ENCODE results near the gene APOE. TPM values are rescaled to one million over a fixed set of nuclear protein-coding genes. Genes with fewer than 3 reads are reported as not detected.
"Not testable (repeated sequence)": the region's sequence is repeated elsewhere in the genome, so short reads cannot be mapped to it uniquely, and the experiment has no call there.

Gene APOE
- total RNA-seq, 1 experiment from 2014 or later: 9.4 TPM

DNA sequence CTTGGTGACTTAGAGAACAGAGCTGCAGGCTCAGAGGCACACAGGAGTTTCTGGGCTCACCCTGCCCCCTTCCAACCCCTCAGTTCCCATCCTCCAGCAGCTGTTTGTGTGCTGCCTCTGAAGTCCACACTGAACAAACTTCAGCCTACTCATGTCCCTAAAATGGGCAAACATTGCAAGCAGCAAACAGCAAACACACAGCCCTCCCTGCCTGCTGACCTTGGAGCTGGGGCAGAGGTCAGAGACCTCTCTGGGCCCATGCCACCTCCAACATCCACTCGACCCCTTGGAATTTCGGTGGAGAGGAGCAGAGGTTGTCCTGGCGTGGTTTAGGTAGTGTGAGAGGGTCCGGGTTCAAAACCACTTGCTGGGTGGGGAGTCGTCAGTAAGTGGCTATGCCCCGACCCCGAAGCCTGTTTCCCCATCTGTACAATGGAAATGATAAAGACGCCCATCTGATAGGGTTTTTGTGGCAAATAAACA lies 18.7 kb downstream of the APOE start:
- ChIA-PET CTCF (no interaction called here), POLR2A (ENCODE audit: low non-redundant PET) (no interaction called here)

DNA sequence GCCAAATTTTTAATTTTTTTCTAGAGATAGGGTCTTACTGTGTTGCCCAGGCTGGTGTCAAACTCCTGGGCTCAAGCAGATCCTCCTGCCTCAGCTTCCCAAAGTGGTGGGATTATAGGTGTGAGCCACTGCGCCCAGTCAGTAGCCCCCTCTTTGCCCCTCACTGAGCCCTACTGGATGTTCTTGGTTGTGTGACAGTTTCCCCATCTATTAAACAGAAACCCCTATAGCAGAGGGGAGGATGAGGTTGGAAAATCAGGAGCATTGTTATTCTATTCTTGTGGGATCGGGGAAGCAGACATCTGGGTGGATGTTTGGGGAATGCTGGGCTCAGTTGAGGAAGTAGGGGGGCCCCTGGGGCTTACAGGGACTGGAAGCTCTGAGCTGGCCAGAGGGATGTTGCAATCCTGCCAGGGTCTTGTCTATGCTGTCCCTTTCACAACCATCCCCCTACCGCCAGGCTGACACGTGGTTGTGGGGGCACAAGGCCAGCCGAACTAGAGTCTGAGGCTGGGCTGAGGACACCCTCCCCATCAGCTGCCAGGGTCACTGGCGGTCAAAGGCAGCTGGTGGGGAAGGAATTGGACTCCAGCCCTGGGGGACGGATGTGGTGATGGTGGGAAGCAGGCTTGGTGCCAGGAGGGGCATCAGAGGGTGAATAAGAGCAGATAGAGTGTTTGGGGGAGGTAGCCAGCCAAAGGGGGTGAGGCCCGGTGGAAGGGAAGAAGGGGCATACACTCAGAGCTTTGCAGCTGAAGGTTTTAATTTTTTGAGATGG lies 19.7 kb downstream of the APOE start:
- CTCF ChIA-PET: no interaction called here
- no peaks in the 10 kb centered on the region for H3K4me1 ChIP-seq (ENCODE audit: insufficient read depth, low read length, poor library complexity, severe bottlenecking)

More for the DNA sequence above, 18.7 kb downstream of the APOE start:
- Histone ChIP-seq H3K36me3 (ENCODE audit: insufficient read depth, low read length, poor library complexity, severe bottlenecking) (no peaks in the 10 kb centered on the region), H3K27me3 (replicated peaks; ENCODE audit: insufficient read depth, low read depth, low read length, poor library complexity) (no peaks in the 10 kb centered on the region), H3K9me3 (ENCODE audit: low read depth, low read length, poor library complexity, severe bottlenecking) (no peaks in the 10 kb centered on the region), H3K4me3 (ENCODE audit: low read depth, low read length, poor library complexity, severe bottlenecking) (no peak overlapping the region), H3K4me1 (ENCODE audit: insufficient read depth, low read length, poor library complexity, severe bottlenecking) (no peaks in the 10 kb centered on the region), H3K27ac (ENCODE audit: low read depth, low read length, poor library complexity, severe bottlenecking) (no peak overlapping the region)
- TF ChIP-seq, protein P1, sequence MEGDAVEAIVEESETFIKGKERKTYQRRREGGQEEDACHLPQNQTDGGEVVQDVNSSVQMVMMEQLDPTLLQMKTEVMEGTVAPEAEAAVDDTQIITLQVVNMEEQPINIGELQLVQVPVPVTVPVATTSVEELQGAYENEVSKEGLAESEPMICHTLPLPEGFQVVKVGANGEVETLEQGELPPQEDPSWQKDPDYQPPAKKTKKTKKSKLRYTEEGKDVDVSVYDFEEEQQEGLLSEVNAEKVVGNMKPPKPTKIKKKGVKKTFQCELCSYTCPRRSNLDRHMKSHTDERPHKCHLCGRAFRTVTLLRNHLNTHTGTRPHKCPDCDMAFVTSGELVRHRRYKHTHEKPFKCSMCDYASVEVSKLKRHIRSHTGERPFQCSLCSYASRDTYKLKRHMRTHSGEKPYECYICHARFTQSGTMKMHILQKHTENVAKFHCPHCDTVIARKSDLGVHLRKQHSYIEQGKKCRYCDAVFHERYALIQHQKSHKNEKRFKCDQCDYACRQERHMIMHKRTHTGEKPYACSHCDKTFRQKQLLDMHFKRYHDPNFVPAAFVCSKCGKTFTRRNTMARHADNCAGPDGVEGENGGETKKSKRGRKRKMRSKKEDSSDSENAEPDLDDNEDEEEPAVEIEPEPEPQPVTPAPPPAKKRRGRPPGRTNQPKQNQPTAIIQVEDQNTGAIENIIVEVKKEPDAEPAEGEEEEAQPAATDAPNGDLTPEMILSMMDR (conservative IDR thresholded peaks at IDR 0.05; ENCODE audit: low read depth, low read length): no peak
- no TSS peak for BruUV-seq (replicated peaks)
- intact Hi-C loops (cut with micrococcal nuclease; ENCODE audit: unreplicated experiment): no loop called here
- DNase-seq (ENCODE audit: low spot score): no peak

GRCh38 chr19:44926245-44927077 lies 20.9 kb downstream of the APOE start:
- H3K4me3 ChIP-seq (ENCODE audit: low read depth, low read length, poor library complexity, severe bottlenecking): peak overlapping the region; percentile 39
- CTCF ChIA-PET; H3K27ac ChIP-seq (ENCODE audit: low read depth, low read length, poor library complexity, severe bottlenecking); BruUV-seq (replicated peaks); H3K36me3 ChIP-seq (ENCODE audit: insufficient read depth, low read length, poor library complexity, severe bottlenecking); intact Hi-C loops (cut with micrococcal nuclease; ENCODE audit: unreplicated experiment); H3K9me3 ChIP-seq (ENCODE audit: low read depth, low read length, poor library complexity, severe bottlenecking); H3K4me1 ChIP-seq (ENCODE audit: insufficient read depth, low read length, poor library complexity, severe bottlenecking); DNase-seq (ENCODE audit: low spot score); H3K27me3 ChIP-seq (replicated peaks; ENCODE audit: insufficient read depth, low read depth, low read length, poor library complexity); POLR2A ChIA-PET (ENCODE audit: low non-redundant PET): not testable (repeated sequence)

More for the DNA sequence above, 19.7 kb downstream of the APOE start:
- intact Hi-C loops (cut with micrococcal nuclease; ENCODE audit: unreplicated experiment): no loop called here
- Histone ChIP-seq H3K27ac (ENCODE audit: low read depth, low read length, poor library complexity, severe bottlenecking) (no peak overlapping the region), H3K36me3 (ENCODE audit: insufficient read depth, low read length, poor library complexity, severe bottlenecking) (no peaks in the 10 kb centered on the region), H3K9me3 (ENCODE audit: low read depth, low read length, poor library complexity, severe bottlenecking) (no peaks in the 10 kb centered on the region), H3K4me3 (ENCODE audit: low read depth, low read length, poor library complexity, severe bottlenecking) (no peak overlapping the region), H3K27me3 (replicated peaks; ENCODE audit: insufficient read depth, low read depth, low read length, poor library complexity) (no peaks in the 10 kb centered on the region)
- TF ChIP-seq, protein P1 (conservative IDR thresholded peaks at IDR 0.05; ENCODE audit: low read depth, low read length): no peak
- no peak for DNase-seq (ENCODE audit: low spot score)
- POLR2A ChIA-PET (ENCODE audit: low non-redundant PET): no interaction called here
- no TSS peak for BruUV-seq (replicated peaks)

GRCh38 chr19:44927746-44928145 lies 22.1 kb downstream of the APOE start:
- no peaks in the 10 kb centered on the region for H3K9me3 ChIP-seq (ENCODE audit: low read depth, low read length, poor library complexity, severe bottlenecking)
- no peak overlapping the region for H3K4me3 ChIP-seq (ENCODE audit: low read depth, low read length, poor library complexity, severe bottlenecking)
- DNase-seq (ENCODE audit: low spot score): no peak
- H3K4me1 ChIP-seq (ENCODE audit: insufficient read depth, low read length, poor library complexity, severe bottlenecking): no peaks in the 10 kb centered on the region
- no peaks in the 10 kb centered on the region for H3K27me3 ChIP-seq (replicated peaks; ENCODE audit: insufficient read depth, low read depth, low read length, poor library complexity)
- BruUV-seq (replicated peaks): no TSS peak
- POLR2A ChIA-PET (ENCODE audit: low non-redundant PET): no interaction called here
- intact Hi-C loops (cut with micrococcal nuclease; ENCODE audit: unreplicated experiment): no loop called here
- H3K27ac ChIP-seq (ENCODE audit: low read depth, low read length, poor library complexity, severe bottlenecking): no peak overlapping the region
- TF ChIP-seq, protein P1 (conservative IDR thresholded peaks at IDR 0.05; ENCODE audit: low read depth, low read length): no peak
- no peak for TF ChIP-seq EZH2 (IDR thresholded peaks at IDR 0.05; ENCODE audit: borderline replicate concordance, low read depth, low read length, poor library complexity, severe bottlenecking)
- CTCF ChIA-PET: no interaction called here
- no peaks in the 10 kb centered on the region for H3K36me3 ChIP-seq (ENCODE audit: insufficient read depth, low read length, poor library complexity, severe bottlenecking)

Measured in A673 (cell line).